ENCODE measurements around the gene KIAA0513.

The KIAA0513 gene

DNA sequence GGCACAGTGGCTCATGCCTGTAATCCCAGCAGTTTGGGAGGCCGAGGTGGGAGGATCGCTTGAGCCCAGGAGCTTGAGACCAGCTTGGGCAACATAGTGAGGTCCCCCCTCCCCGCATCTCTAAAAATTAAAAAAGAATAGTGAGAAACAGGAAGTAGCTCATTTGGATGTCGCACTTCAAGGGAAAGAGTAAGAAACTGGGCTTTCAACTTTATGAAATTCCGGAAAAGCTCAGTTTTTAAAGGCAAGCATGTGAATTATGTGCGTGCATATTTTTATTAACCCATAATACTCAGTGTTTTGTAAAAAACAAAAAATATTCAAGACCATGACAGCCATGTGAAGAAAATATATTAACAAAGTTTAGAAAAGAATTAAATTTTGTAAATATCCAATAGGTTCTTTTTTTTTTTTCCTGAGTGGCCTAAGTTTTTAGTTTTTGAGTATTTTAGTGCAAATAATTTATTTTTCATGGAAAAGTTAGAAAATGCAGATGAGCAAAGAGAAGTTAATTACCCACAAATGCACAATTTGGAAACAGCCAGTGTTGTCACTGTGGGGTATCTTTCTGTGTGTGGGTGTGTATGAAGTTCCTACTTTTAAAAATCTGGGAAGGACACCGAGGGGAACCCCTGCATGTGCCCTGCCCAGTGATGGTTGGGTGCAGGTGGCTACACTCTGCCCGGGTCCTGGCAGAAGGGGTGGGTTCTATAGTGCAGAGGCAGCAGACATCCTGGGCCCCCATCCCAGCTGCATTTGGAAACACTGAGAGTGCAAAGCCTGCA lies 44.7 kb downstream of the KIAA0513 start:
- Histone ChIP-seq H3K36me3 (peaks cover 99% of the 10 kb centered on the region), H3K9me3 (no peaks in the 10 kb centered on the region), H3K27ac (no peak overlapping the region), H3K4me3 (ENCODE audit: low read depth in 1 of 2, low read length in 1 of 2) (no peak overlapping the region), H3K27me3 (no peaks in the 10 kb centered on the region), H3K4me1 (ENCODE audit: control insufficient read depth in 1 of 2, insufficient read depth in 1 of 2, low read depth in 1 of 2, low read length in 1 of 2) (peaks cover 18 to 19% of the 10 kb centered on the region in 2 experiments)
- TF ChIP-seq, protein P1, sequence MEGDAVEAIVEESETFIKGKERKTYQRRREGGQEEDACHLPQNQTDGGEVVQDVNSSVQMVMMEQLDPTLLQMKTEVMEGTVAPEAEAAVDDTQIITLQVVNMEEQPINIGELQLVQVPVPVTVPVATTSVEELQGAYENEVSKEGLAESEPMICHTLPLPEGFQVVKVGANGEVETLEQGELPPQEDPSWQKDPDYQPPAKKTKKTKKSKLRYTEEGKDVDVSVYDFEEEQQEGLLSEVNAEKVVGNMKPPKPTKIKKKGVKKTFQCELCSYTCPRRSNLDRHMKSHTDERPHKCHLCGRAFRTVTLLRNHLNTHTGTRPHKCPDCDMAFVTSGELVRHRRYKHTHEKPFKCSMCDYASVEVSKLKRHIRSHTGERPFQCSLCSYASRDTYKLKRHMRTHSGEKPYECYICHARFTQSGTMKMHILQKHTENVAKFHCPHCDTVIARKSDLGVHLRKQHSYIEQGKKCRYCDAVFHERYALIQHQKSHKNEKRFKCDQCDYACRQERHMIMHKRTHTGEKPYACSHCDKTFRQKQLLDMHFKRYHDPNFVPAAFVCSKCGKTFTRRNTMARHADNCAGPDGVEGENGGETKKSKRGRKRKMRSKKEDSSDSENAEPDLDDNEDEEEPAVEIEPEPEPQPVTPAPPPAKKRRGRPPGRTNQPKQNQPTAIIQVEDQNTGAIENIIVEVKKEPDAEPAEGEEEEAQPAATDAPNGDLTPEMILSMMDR (IDR thresholded peaks at IDR 0.05): no peak

DNA sequence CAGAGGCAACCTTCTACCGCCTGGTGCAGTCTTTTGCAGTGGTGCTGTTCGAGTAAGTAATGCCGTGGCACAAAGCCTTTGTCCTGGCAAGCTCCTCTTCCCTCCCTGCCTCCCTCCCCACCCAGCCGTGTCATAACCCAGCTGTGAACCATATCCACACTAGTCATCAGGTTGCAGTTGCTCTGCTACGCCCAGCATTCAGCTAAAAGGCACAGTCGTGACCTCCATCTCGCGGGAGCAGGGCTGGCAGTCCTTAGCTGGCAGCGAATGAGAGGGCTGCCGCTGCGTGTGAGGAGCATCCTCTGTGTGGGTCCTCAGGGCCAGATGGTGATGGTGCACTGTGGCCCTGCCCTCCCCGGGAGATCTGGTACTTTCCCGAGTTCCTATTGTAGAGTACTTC lies 45.4 kb downstream of the KIAA0513 start:
- Histone ChIP-seq H3K27ac (no peak overlapping the region), H3K9me3 (no peaks in the 10 kb centered on the region), H3K27me3 (no peaks in the 10 kb centered on the region), H3K4me1 (ENCODE audit: control insufficient read depth in 1 of 2, insufficient read depth in 1 of 2, low read depth in 1 of 2, low read length in 1 of 2) (peaks cover 25 to 26% of the 10 kb centered on the region in 2 experiments), H3K36me3 (peaks cover 99% of the 10 kb centered on the region), H3K4me3 (ENCODE audit: low read depth in 1 of 2, low read length in 1 of 2) (no peak overlapping the region)
- TF ChIP-seq, protein P1 (IDR thresholded peaks at IDR 0.05): no peak

DNA sequence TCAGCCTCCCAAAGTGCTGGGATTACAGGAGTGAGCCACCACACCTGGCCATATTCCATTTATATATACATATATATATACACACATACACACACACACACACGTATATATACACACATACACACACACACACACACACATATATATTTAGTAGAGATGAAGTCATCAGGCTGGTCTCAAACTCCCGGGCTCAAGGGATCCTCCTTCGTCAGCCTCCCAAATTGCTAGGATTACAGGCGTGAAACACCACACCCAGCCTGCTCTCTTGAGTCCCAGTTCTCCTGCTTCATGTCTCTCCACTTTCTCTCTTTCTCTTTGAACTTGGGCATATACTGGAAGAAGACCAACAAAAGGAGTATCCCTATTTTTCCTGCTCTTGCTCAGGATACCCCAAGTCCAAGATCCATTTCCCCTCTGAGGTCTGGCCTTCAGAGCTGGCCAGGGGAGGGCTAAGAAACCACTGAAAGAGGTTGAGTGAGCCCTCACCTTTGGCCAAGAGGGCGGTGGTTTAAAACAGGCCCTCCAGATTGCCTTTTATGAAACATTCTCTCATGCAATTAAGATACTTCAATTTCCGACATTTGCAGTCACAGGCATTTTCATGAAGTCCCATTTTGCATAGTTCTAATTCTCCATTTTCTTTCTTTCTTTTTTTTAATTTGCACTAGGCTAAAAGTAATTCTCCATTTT lies 46.8 kb downstream of the KIAA0513 start:
- TF ChIP-seq, protein P1 (IDR thresholded peaks at IDR 0.05): no peak
- H3K36me3 ChIP-seq: peaks cover 99% of the 10 kb centered on the region
- no peak overlapping the region for H3K27ac ChIP-seq
- H3K9me3 ChIP-seq: no peaks in the 10 kb centered on the region
- no peak overlapping the region for H3K4me3 ChIP-seq (ENCODE audit: low read depth in 1 of 2, low read length in 1 of 2)
- peaks cover 30 to 31% of the 10 kb centered on the region in 2 experiments for H3K4me1 ChIP-seq (ENCODE audit: control insufficient read depth in 1 of 2, insufficient read depth in 1 of 2, low read depth in 1 of 2, low read length in 1 of 2)
- H3K27me3 ChIP-seq: no peaks in the 10 kb centered on the region

DNA sequence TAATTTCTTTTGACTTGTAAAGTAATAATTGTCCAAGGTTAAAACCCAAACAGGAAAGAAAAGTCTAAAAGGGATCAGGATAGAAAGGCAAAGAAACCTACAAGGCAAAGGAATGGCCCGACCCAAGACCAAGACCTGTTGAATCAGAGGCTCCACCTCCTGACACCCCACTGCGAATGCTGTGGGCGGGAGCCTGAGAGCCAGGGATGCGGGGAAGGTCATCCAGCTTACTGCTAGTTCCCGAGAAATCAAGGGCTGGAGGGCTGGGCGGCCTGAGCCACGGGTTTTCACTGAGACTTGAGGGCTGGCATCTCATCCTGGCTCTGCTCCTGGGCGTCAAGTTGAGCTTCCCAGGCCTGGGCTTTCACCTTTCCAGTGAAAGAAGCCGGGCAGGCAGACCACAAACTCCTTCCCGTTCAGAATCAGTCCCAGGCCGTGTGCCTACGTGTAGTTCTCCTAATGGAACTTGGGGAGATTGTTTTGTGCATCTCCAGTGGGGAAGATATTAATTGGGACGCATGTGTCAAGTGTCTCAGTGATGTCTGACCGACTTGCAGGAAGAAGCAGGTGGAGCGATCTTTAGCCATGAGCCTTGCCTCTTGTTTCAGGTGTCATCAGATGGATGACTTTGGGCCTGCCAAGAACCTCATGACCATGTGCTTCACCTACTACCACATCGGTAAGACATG lies 47.8 kb downstream of the KIAA0513 start:
- peak overlapping the region; percentile 81 for H3K27ac ChIP-seq
- H3K9me3 ChIP-seq: no peaks in the 10 kb centered on the region
- TF ChIP-seq, protein P1 (IDR thresholded peaks at IDR 0.05): no peak
- no peaks in the 10 kb centered on the region for H3K27me3 ChIP-seq
- no peak overlapping the region for H3K4me3 ChIP-seq (ENCODE audit: low read depth in 1 of 2, low read length in 1 of 2)
- H3K36me3 ChIP-seq: peaks cover 99% of the 10 kb centered on the region
- peaks cover 30 to 31% of the 10 kb centered on the region in 2 experiments for H3K4me1 ChIP-seq (ENCODE audit: control insufficient read depth in 1 of 2, insufficient read depth in 1 of 2, low read depth in 1 of 2, low read length in 1 of 2)

DNA sequence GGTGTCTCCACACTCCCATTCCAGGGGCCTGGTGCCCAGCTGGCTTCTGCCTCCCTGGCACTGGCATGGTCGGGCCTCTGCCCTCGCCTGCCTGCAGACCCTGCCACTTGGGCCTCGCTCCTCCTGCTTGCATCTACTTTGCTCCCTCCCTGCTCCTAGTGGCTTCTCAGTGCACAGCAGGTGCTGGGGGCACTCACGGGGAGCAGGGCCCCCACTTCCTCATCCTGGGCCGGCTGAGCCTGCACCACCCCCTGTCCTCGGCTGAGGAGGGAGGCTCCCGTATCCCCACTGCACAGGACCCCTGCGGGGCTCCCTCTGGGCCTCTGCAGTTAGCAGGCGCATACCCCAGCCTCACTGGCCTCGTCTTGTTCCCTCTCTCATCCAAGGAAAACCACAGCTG lies 49.4 kb downstream of the KIAA0513 start:
- H3K27ac ChIP-seq: peak overlapping the region; percentile 81
- H3K9me3 ChIP-seq: no peaks in the 10 kb centered on the region
- H3K4me3 ChIP-seq (ENCODE audit: low read depth in 1 of 2, low read length in 1 of 2): peak overlapping the region in 1 of 2 experiments; percentile 22
- TF ChIP-seq, protein P1 (IDR thresholded peaks at IDR 0.05): no peak
- peaks cover 99% of the 10 kb centered on the region for H3K36me3 ChIP-seq
- peaks cover 13% of the 10 kb centered on the region for H3K27me3 ChIP-seq
- H3K4me1 ChIP-seq (ENCODE audit: control insufficient read depth in 1 of 2, insufficient read depth in 1 of 2, low read depth in 1 of 2, low read length in 1 of 2): peaks cover 35 to 36% of the 10 kb centered on the region in 2 experiments
